HCT116 (cell line): Measurements from ENCODE around the gene CALN1. TPM values are rescaled to one million over a fixed set of nuclear protein-coding genes. Genes with fewer than 3 reads are reported as not detected.

Experiments
- ATAC-seq: fragments of 200-7000 bp; cut with Tn5 transposase; 2 replicates; pipeline ENCODE4 v1.9.1; 2020; ENCODE audit warnings: mild to moderate bottlenecking, moderate library complexity
- BruUV-seq: library from RNA; stranded (reverse); fragments of 400-500 nt; replicated peaks from 2 replicates; lab custom pipeline; 2021; lab: Mats Ljungman, UMichigan
- CTCF ChIA-PET: fragments of 300-600 bp; sonication (Branson Sonifier 250); formaldehyde crosslinking; loops from one replicate; lab custom pipeline; 2021; ENCODE audit warnings: antibody characterized with exemption; lab: Charles Lee
- POLR2A ChIA-PET: fragments of 300-600, 350-600 bp; sonication (Branson Sonifier 250); formaldehyde crosslinking; loops from one replicate; lab custom pipeline; 2021; ENCODE audit warnings: antibody characterized with exemption; lab: Charles Lee
- RAD21 ChIA-PET, 2 experiments: fragments of 300-600 bp; sonication (Branson Sonifier 250); formaldehyde crosslinking; loops; one replicate each; lab custom pipeline; 2023; ENCODE audit warnings: low total read pairs in 2 of 2; ENCODE audit not compliant: uncharacterized antibody in 2 of 2, unreplicated experiment in 2 of 2, low non-redundant PET in 1 of 2; lab: Charles Lee
- DNase-seq: peaks from one replicate; pipeline ENCODE4 v3.0.0-alpha.2; 2010; ENCODE audit warnings: low read depth, low spot score
- H2AFZ ChIP-seq: fragments of 200-600 bp; shearing (Covaris generic), sonication (generic); 2 replicates; pipeline ENCODE4 v1.6.1; 2017; ENCODE audit warnings: low read depth, mixed run types, mixed read lengths, antibody characterized with exemption, low read length; ENCODE audit not compliant: poor library complexity, severe bottlenecking
- H3K27ac ChIP-seq: 2 replicates; pipeline ENCODE4 v1.5.1; 2012; ENCODE audit warnings: low read depth, low read length
- H3K27me3 ChIP-seq: fragments of 200-600 bp; sonication (generic); 2 replicates; pipeline ENCODE4 v1.6.1; 2016; ENCODE audit warnings: mixed run types, low read length, mixed read lengths; ENCODE audit not compliant: insufficient read depth
- H3K36me3 ChIP-seq, 2 experiments: fragments of 200-500 bp in 1 of 2; fragments of 200-600 bp in 1 of 2; sonication (Bioruptor generic) in 1 of 2; sonication (generic) in 1 of 2; 2 replicates each; pipeline versions ENCODE4 v1.5.1 to v1.6.1; 2014 to 2016; ENCODE audit warnings: low read length in 2 of 2, inconsistent platforms in 1 of 2, mixed read lengths in 1 of 2, mixed run types in 1 of 2; ENCODE audit not compliant: insufficient read depth in 2 of 2, control insufficient read depth in 1 of 2
- H3K4me1 ChIP-seq, 2 experiments: fragments of 200-600 bp in 1 of 2; sonication (generic) in 1 of 2; 2 replicates each; pipeline versions ENCODE4 v1.5.1 to v1.6.1; 2012 to 2017; ENCODE audit warnings: low read length in 2 of 2, inconsistent platforms in 1 of 2, mild to moderate bottlenecking in 1 of 2, mixed read lengths in 1 of 2, mixed run types in 1 of 2, moderate library complexity in 1 of 2; ENCODE audit not compliant: insufficient read depth in 2 of 2, control insufficient read depth in 1 of 2
- H3K4me2 ChIP-seq: fragments of 200-600 bp; sonication (generic); 2 replicates; pipeline ENCODE4 v1.6.1; 2017; ENCODE audit warnings: mixed run types, low read length, mixed read lengths
- H3K4me3 ChIP-seq, 2 experiments: fragments of 200-600 bp in 1 of 2; sonication (generic) in 1 of 2; replicated peaks in 1 of 2; 2 replicates each; pipeline ENCODE4 v1.5.1; 2011 to 2016; ENCODE audit warnings: low read length in 2 of 2, control low read depth in 1 of 2, low read depth in 1 of 2, mild to moderate bottlenecking in 1 of 2, mixed read lengths in 1 of 2, mixed run types in 1 of 2
- H3K79me2 ChIP-seq: fragments of 200-600 bp; sonication (generic); 2 replicates; pipeline ENCODE4 v1.6.1; 2017; ENCODE audit warnings: mild to moderate bottlenecking, mixed run types, low read length, moderate library complexity, mixed read lengths; ENCODE audit not compliant: insufficient read depth
- H3K9ac ChIP-seq: fragments of 200-600 bp; sonication (generic); 2 replicates; pipeline ENCODE4 v1.6.1; 2016; ENCODE audit warnings: low read length, mixed read lengths
- H3K9me2 ChIP-seq: fragments of 200-600 bp; sonication (generic), shearing (Covaris generic); 2 replicates; pipeline ENCODE4 v1.6.1; 2017; ENCODE audit warnings: mixed run types, mild to moderate bottlenecking, moderate library complexity; ENCODE audit not compliant: insufficient read depth
- H3K9me3 ChIP-seq, 2 experiments: fragments of 200-500 bp in 1 of 2; fragments of 200-600 bp in 1 of 2; sonication (Bioruptor generic) in 1 of 2; sonication (generic) in 1 of 2; 2 replicates each; pipeline ENCODE4 v1.6.1; 2014 to 2017; ENCODE audit warnings: low read length in 2 of 2, mixed read lengths in 2 of 2, inconsistent platforms in 1 of 2, low read depth in 1 of 2, mild to moderate bottlenecking in 1 of 2, mixed run types in 1 of 2, moderate library complexity in 1 of 2; ENCODE audit not compliant: control insufficient read depth in 1 of 2, insufficient read depth in 1 of 2
- H4K20me1 ChIP-seq: fragments of 200-600 bp; sonication (generic), shearing (Covaris generic); 2 replicates; pipeline ENCODE4 v1.6.1; 2017; ENCODE audit warnings: mixed run types, mild to moderate bottlenecking, moderate library complexity; ENCODE audit not compliant: insufficient read depth
- EGR1 ChIP-seq: IDR thresholded peaks from 2 replicates; pipeline ENCODE4 v1.6.1; 2012; ENCODE audit warnings: low read depth
- EZH2phosphoT487 ChIP-seq: fragments of 200-600 bp; IDR thresholded peaks from 2 replicates; pipeline ENCODE4 v1.6.1; 2018; ENCODE audit warnings: antibody characterized with exemption, borderline replicate concordance
- FOSL1 ChIP-seq: IDR thresholded peaks from 2 replicates; pipeline ENCODE4 v1.6.1; 2012; ENCODE audit warnings: low read depth
- JUND ChIP-seq: IDR thresholded peaks from 2 replicates; pipeline ENCODE4 v1.6.1; 2012
- SRF ChIP-seq: IDR thresholded peaks from 2 replicates; pipeline ENCODE4 v1.6.1; 2012; ENCODE audit warnings: low read depth
- YY1 ChIP-seq: IDR thresholded peaks from 2 replicates; pipeline ENCODE4 v1.6.1; 2011; ENCODE audit warnings: low read length, low read depth, moderate library complexity, mild to moderate bottlenecking; ENCODE audit not compliant: insufficient replicate concordance; ENCODE audit errors: extremely low read depth
- ZNF274 ChIP-seq: fragments of 200-500 bp; sonication (Bioruptor generic); IDR thresholded peaks from 2 replicates; pipeline ENCODE4 v1.6.1; 2014; ENCODE audit warnings: mild to moderate bottlenecking, low read depth, low read length, inconsistent platforms
- intact Hi-C: fragments of 100-400 bp; cut with micrococcal nuclease; formaldehyde crosslinking; loops from 2 replicates; pipeline ENCODE4 v1.10.0; 2022
- total RNA-seq: library from RNA; stranded (reverse); gene quantifications from one replicate; pipeline ENCODE4 v1.2.1, GENCODE V29; 2021; ENCODE audit not compliant: unreplicated experiment
- TF ChIP-seq, protein P1 (sequence below): IDR thresholded peaks from 2 replicates; pipeline ENCODE4 v1.6.1; 2012; ENCODE audit warnings: low read depth

CALN1 gene
- total RNA-seq, 1 experiment from 2014 or later: 0.17 TPM

DNA sequence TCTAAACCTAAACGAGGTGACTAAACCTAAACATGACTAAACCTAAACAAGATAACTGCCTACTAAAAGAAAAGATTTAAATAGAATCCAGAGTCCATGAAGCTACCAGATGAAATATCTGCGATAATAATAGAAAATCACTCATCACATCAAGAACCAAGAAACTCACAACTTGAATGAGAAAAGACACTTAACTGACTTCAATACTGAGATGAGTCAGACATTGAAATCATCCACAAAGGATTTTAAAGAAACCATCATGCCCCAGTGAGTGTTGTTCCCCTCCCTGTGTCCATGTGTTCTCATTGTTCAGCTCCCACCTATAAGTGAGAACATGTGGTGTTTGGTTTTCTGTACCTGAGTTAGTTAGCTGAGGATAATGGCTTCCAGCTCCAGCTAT, 416.0 kb downstream of the CALN1 start:
- H3K9ac ChIP-seq: no peak overlapping the region
- H2AFZ ChIP-seq: no peak overlapping the region
- no peaks in the 10 kb centered on the region for H3K4me1 ChIP-seq
- H3K4me3 ChIP-seq: no peak overlapping the region
- no peaks in the 10 kb centered on the region for H3K27me3 ChIP-seq
- intact Hi-C loops: no loop called here
- ChIA-PET CTCF (no interaction called here), POLR2A (no interaction called here), RAD21 (no interaction called here)
- H3K27ac ChIP-seq: no peak overlapping the region
- peaks cover 0 to 4% of the 10 kb centered on the region in 2 experiments; a peak in 2 of 4 replicates for H3K9me3 ChIP-seq
- TF ChIP-seq SRF (no peak), YY1 (no peak), JUND (no peak), ZNF274 (no peak), EZH2phosphoT487 (no peak), FOSL1 (no peak), EGR1 (no peak)
- TF ChIP-seq, protein P1, sequence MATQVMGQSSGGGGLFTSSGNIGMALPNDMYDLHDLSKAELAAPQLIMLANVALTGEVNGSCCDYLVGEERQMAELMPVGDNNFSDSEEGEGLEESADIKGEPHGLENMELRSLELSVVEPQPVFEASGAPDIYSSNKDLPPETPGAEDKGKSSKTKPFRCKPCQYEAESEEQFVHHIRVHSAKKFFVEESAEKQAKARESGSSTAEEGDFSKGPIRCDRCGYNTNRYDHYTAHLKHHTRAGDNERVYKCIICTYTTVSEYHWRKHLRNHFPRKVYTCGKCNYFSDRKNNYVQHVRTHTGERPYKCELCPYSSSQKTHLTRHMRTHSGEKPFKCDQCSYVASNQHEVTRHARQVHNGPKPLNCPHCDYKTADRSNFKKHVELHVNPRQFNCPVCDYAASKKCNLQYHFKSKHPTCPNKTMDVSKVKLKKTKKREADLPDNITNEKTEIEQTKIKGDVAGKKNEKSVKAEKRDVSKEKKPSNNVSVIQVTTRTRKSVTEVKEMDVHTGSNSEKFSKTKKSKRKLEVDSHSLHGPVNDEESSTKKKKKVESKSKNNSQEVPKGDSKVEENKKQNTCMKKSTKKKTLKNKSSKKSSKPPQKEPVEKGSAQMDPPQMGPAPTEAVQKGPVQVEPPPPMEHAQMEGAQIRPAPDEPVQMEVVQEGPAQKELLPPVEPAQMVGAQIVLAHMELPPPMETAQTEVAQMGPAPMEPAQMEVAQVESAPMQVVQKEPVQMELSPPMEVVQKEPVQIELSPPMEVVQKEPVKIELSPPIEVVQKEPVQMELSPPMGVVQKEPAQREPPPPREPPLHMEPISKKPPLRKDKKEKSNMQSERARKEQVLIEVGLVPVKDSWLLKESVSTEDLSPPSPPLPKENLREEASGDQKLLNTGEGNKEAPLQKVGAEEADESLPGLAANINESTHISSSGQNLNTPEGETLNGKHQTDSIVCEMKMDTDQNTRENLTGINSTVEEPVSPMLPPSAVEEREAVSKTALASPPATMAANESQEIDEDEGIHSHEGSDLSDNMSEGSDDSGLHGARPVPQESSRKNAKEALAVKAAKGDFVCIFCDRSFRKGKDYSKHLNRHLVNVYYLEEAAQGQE: no peak
- ATAC-seq: no peak
- H3K36me3 ChIP-seq: no peaks in the 10 kb centered on the region
- H4K20me1 ChIP-seq: no peaks in the 10 kb centered on the region
- H3K4me2 ChIP-seq: no peak overlapping the region
- no TSS peak for BruUV-seq
- no peak for DNase-seq
- H3K9me2 ChIP-seq: no peaks in the 10 kb centered on the region
- no peaks in the 10 kb centered on the region for H3K79me2 ChIP-seq
